H9 (cell line): ENCODE measurements around the gene LAMP2. TPM values are rescaled to one million over a fixed set of nuclear protein-coding genes. Genes with fewer than 3 reads are reported as not detected.
A peak's percentile ranks its signal among the peaks of the same experiment; 100 is the strongest.

Experiments used
- DNase-seq: peaks from one replicate; pipeline ENCODE4 v3.0.0-alpha.2; 2017
- H2AFZ ChIP-seq: one replicate; pipeline ENCODE4 v1.6.1; 2013; ENCODE audit warnings: mild to moderate bottlenecking, low read length, control low read depth, moderate library complexity
- H2AK5ac ChIP-seq: 2 replicates; pipeline ENCODE4 v1.6.1; 2013; ENCODE audit warnings: low read length, control low read depth, mixed read lengths; ENCODE audit not compliant: insufficient read length
- H2BK120ac ChIP-seq: one replicate; pipeline ENCODE4 v1.6.1; 2013; ENCODE audit warnings: low read depth, mild to moderate bottlenecking, low read length, control low read depth, inconsistent platforms; ENCODE audit not compliant: poor library complexity, severe bottlenecking
- H2BK12ac ChIP-seq: 2 replicates; pipeline ENCODE4 v1.6.1; 2013; ENCODE audit warnings: low read length, control low read depth, mixed read lengths, low read depth; ENCODE audit not compliant: insufficient read length
- H2BK15ac ChIP-seq: 2 replicates; pipeline ENCODE4 v1.6.1; 2013; ENCODE audit warnings: low read depth, low read length, control low read depth
- H2BK20ac ChIP-seq: one replicate; pipeline ENCODE4 v1.6.1; 2013; ENCODE audit warnings: low read depth, mild to moderate bottlenecking, low read length, control low read depth, inconsistent platforms; ENCODE audit not compliant: poor library complexity, severe bottlenecking
- H2BK5ac ChIP-seq: 2 replicates; pipeline ENCODE4 v1.6.1; 2013; ENCODE audit warnings: low read length, control low read depth, mixed read lengths; ENCODE audit not compliant: insufficient read length
- H3K14ac ChIP-seq: 2 replicates; pipeline ENCODE4 v1.6.1; 2013; ENCODE audit warnings: low read length, control low read depth; ENCODE audit not compliant: insufficient read depth
- H3K18ac ChIP-seq: 2 replicates; pipeline ENCODE4 v1.6.1; 2013; ENCODE audit warnings: low read depth, mild to moderate bottlenecking, mixed read lengths, low read length, control low read depth; ENCODE audit not compliant: insufficient read length
- H3K23ac ChIP-seq: 2 replicates; pipeline ENCODE4 v1.6.1; 2013; ENCODE audit warnings: low read length, control low read depth, mixed read lengths, low read depth; ENCODE audit not compliant: insufficient read length
- H3K23me2 ChIP-seq: 2 replicates; pipeline ENCODE4 v1.6.1; 2013; ENCODE audit warnings: low read depth, mild to moderate bottlenecking, mixed read lengths, low read length, control low read depth; ENCODE audit not compliant: insufficient read length, poor library complexity, severe bottlenecking
- H3K27ac ChIP-seq: 2 replicates; pipeline ENCODE4 v1.5.1; 2013; ENCODE audit warnings: low read length, control low read depth, mixed read lengths, low read depth; ENCODE audit not compliant: insufficient read length
- H3K27me3 ChIP-seq: 2 replicates; pipeline ENCODE4 v1.6.1; 2013; ENCODE audit warnings: low read length, control low read depth, inconsistent platforms; ENCODE audit not compliant: insufficient read depth
- H3K4ac ChIP-seq: 2 replicates; pipeline ENCODE4 v1.6.1; 2013; ENCODE audit warnings: low read depth, mild to moderate bottlenecking, control low read depth, inconsistent platforms, low read length, moderate library complexity
- H3K4me1 ChIP-seq: 2 replicates; pipeline ENCODE4 v1.6.1; 2013; ENCODE audit warnings: low read length, control low read depth, inconsistent platforms; ENCODE audit not compliant: insufficient read depth
- H3K4me2 ChIP-seq: 2 replicates; pipeline ENCODE4 v1.6.1; 2013; ENCODE audit warnings: low read length, control low read depth, mixed read lengths; ENCODE audit not compliant: insufficient read length, insufficient read depth
- H3K56ac ChIP-seq: 2 replicates; pipeline ENCODE4 v1.6.1; 2013; ENCODE audit warnings: low read depth, mild to moderate bottlenecking, mixed read lengths, low read length, control low read depth; ENCODE audit not compliant: insufficient read length
- H3K79me1 ChIP-seq: 2 replicates; pipeline ENCODE4 v1.6.1; 2013; ENCODE audit warnings: low read depth, mild to moderate bottlenecking, moderate library complexity, low read length, control low read depth, inconsistent platforms; ENCODE audit not compliant: insufficient read depth, poor library complexity, severe bottlenecking
- H3K79me2 ChIP-seq: 2 replicates; pipeline ENCODE4 v1.6.1; 2013; ENCODE audit warnings: low read length, control low read depth, inconsistent platforms; ENCODE audit not compliant: insufficient read depth
- H3K9ac ChIP-seq: 2 replicates; pipeline ENCODE4 v1.6.1; 2013; ENCODE audit warnings: low read length, control low read depth, mixed read lengths; ENCODE audit not compliant: insufficient read length; ENCODE audit errors: extremely low read depth
- H3K9me3 ChIP-seq: one replicate; pipeline ENCODE4 v1.6.1; 2013; ENCODE audit warnings: low read depth, low read length, inconsistent platforms; ENCODE audit not compliant: control insufficient read depth
- H3T11ph ChIP-seq: one replicate; pipeline ENCODE4 v1.6.1; 2013; ENCODE audit warnings: mild to moderate bottlenecking, low read length, control low read depth, inconsistent platforms
- H4K20me1 ChIP-seq: one replicate; pipeline ENCODE4 v1.6.1; 2013; ENCODE audit not compliant: control insufficient read depth, insufficient read length, insufficient read depth
- H4K5ac ChIP-seq: 2 replicates; pipeline ENCODE4 v1.6.1; 2013; ENCODE audit warnings: low read depth, mild to moderate bottlenecking, mixed read lengths, low read length, control low read depth; ENCODE audit not compliant: insufficient read length
- H4K8ac ChIP-seq: replicated peaks from 2 replicates; pipeline ENCODE4 v1.6.1; 2013; ENCODE audit warnings: low read length, control low read depth, mixed read lengths, low read depth; ENCODE audit not compliant: insufficient read length
- H4K91ac ChIP-seq: 2 replicates; pipeline ENCODE4 v1.6.1; 2013; ENCODE audit warnings: low read depth, mild to moderate bottlenecking, moderate library complexity, mixed read lengths, low read length, control low read depth; ENCODE audit not compliant: insufficient read length
- H3K27ac Mint-ChIP-seq, 3 experiments: 2 replicates in 2 of 3; 3 replicates in 1 of 3; pipeline ENCODE4 v1.8.0; 2020 to 2021; ENCODE audit warnings: mixed read lengths in 3 of 3, mild to moderate bottlenecking in 1 of 3, moderate library complexity in 1 of 3
- H3K27me3 Mint-ChIP-seq: 2 replicates; pipeline ENCODE4 v1.8.0; 2021; ENCODE audit warnings: low read depth, mild to moderate bottlenecking, moderate library complexity, mixed read lengths
- H3K36me3 Mint-ChIP-seq, 3 experiments: 2 replicates in 2 of 3; 3 replicates in 1 of 3; pipeline ENCODE4 v1.8.0; 2020 to 2021; ENCODE audit warnings: low read depth in 3 of 3, mixed read lengths in 3 of 3; ENCODE audit not compliant: insufficient read depth in 1 of 3
- H3K4me1 Mint-ChIP-seq, 2 experiments: 2 replicates each; pipeline ENCODE4 v1.8.0; 2020; ENCODE audit warnings: mixed read lengths in 2 of 2
- H3K4me3 Mint-ChIP-seq, 2 experiments: 2 replicates in 1 of 2; 3 replicates in 1 of 2; pipeline ENCODE4 v1.8.0; 2020 to 2021; ENCODE audit warnings: mild to moderate bottlenecking in 2 of 2, mixed read lengths in 2 of 2, moderate library complexity in 1 of 2
- H3K9me3 Mint-ChIP-seq, 2 experiments: 2 replicates in 1 of 2; 3 replicates in 1 of 2; pipeline ENCODE4 v1.8.0; 2020; ENCODE audit warnings: mild to moderate bottlenecking in 2 of 2, mixed read lengths in 2 of 2, moderate library complexity in 1 of 2
- CTCF ChIP-seq: fragments of 200-600 bp; sonication (generic); conservative IDR thresholded peaks from 3 replicates; pipeline ENCODE4 v1.8.0; 2021; ENCODE audit warnings: antibody characterized with exemption, mild to moderate bottlenecking
- WGBS: extraction: QIAGEN DNeasy Blood & Tissue Kit; methylation state at CpG from one replicate; pipeline ENCODE4 v1.1.7; 2013; ENCODE audit warnings: missing lambda C conversion rate, low lambda C conversion rate, mixed read lengths; ENCODE audit not compliant: insufficient read length; ENCODE audit errors: extremely low coverage; 5-methylcytosine and 5-hydroxymethylcytosine counted together
- total RNA-seq: library from RNA; stranded (reverse); gene quantifications from 2 replicates; pipeline ENCODE4 v1.2.1, GENCODE V29; 2021

The LAMP2 gene
- total RNA-seq, 1 experiment from 2014 or later = 27.7 TPM

DNA sequence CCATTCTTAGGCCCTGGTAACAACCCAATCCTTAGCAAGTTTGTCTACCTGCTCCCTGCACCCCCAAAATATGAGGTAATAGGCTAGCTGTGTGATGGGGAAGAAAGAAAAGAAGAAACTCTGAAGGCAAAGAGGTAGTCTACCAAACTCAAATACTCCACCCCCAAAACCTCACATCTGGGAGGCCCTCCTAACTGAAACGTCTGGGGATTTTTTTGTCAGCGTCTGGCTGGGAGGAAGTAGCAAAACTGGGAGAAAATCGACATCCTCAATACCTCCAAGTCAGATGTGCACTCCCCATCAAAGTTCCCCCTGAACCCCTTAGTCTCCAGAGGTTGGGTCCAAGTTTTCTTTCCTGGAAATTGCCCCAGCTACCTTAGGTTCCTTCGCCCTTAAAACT, 1.0 kb downstream of the LAMP2 start:
- Histone ChIP-seq H3K4me1 (no peaks in the 10 kb centered on the region), H3K9me3 (peaks cover 20% of the 10 kb centered on the region), H3K79me2 (peaks cover 7% of the 10 kb centered on the region; the same call in 1 of the 2 replicates), H4K20me1 (no peaks in the 10 kb centered on the region), H3K4me2 (peak overlapping the region; percentile 76), H2BK15ac (no peak overlapping the region), H3K9ac (peak overlapping the region; percentile 90), H4K8ac (no peak overlapping the region), H4K91ac (no peak overlapping the region), H2AK5ac (no peak overlapping the region), H3K27me3 (no peaks in the 10 kb centered on the region), H3K56ac (no peak overlapping the region), H2BK12ac (no peak overlapping the region), H3K14ac (no peak overlapping the region), H3K27ac (no peak overlapping the region), H3K23ac (no peak overlapping the region), H2BK20ac (no peak overlapping the region), H3T11ph (no peak overlapping the region), H2AFZ (no peak overlapping the region), H2BK5ac (no peak overlapping the region), H2BK120ac (no peak overlapping the region), H3K4ac (no peak overlapping the region), H3K79me1 (no peaks in the 10 kb centered on the region), H3K23me2 (peaks cover 5% of the 10 kb centered on the region), H3K18ac (no peak overlapping the region), H4K5ac (no peak overlapping the region)
- no peak for TF ChIP-seq CTCF
- WGBS = no CpG with 5 or more reads among the region's 4 CpGs
- peak overlapping the region; percentile 89 for H3K4me3 Mint-ChIP-seq
- peaks cover 48 to 61% of the 10 kb centered on the region in 2 experiments for H3K9me3 Mint-ChIP-seq
- peaks cover 3% of the 10 kb centered on the region; the same call in 1 of the 2 replicates for H3K27me3 Mint-ChIP-seq
- DNase-seq = no peak
- H3K4me1 Mint-ChIP-seq = peaks cover 4 to 7% of the 10 kb centered on the region in 2 experiments
- peaks cover 0 to 5% (median 2%) of the 10 kb centered on the region in 3 experiments; a peak in 3 of 7 replicates for H3K36me3 Mint-ChIP-seq
- peak overlapping the region in 2 of 3 experiments; percentile 96; a peak in 4 of 7 replicates for H3K27ac Mint-ChIP-seq
